ENCODE data around the gene CLDN20. TPM values are rescaled to one million over a fixed set of nuclear protein-coding genes. Genes with fewer than 3 reads are reported as not detected.

CLDN20 gene
- total RNA-seq, 2 experiments from 2014 or later: not detected

GRCh38 chr6:155253337-155253736, 10.5 kb upstream of the CLDN20 start:
- ChIA-PET CTCF (no interaction called here), POLR2A (no interaction called here)
- H3K9me3 Mint-ChIP-seq: no peaks in the 10 kb centered on the region
- no peaks in the 10 kb centered on the region for H3K27me3 Mint-ChIP-seq
- H3K4me1 Mint-ChIP-seq (ENCODE audit: low read depth): peaks cover 5% of the 10 kb centered on the region
- H3K36me3 Mint-ChIP-seq (ENCODE audit: low read depth): peaks cover 41% of the 10 kb centered on the region
- no peak for DNase-seq
- no peak for ATAC-seq
- H3K27ac Mint-ChIP-seq: peak overlapping the region; percentile 27
- no peak overlapping the region for H3K4me3 Mint-ChIP-seq
- intact Hi-C loops (cut with micrococcal nuclease): no loop called here
- TF ChIP-seq CTCF (IDR thresholded peaks at IDR 0.05): no peak

GRCh38 chr6:155254139-155254538, 9.7 kb upstream of the CLDN20 start:
- Mint-ChIP-seq H3K4me1 (ENCODE audit: low read depth) (peaks cover 5% of the 10 kb centered on the region), H3K27ac (peak overlapping the region; percentile 27), H3K4me3 (no peak overlapping the region), H3K36me3 (ENCODE audit: low read depth) (peaks cover 36% of the 10 kb centered on the region), H3K27me3 (no peaks in the 10 kb centered on the region), H3K9me3 (no peaks in the 10 kb centered on the region)
- ChIA-PET POLR2A (no interaction called here), CTCF (no interaction called here)
- ATAC-seq: no peak
- intact Hi-C loops (cut with micrococcal nuclease): no loop called here
- TF ChIP-seq CTCF (IDR thresholded peaks at IDR 0.05): no peak
- DNase-seq: no peak

DNA sequence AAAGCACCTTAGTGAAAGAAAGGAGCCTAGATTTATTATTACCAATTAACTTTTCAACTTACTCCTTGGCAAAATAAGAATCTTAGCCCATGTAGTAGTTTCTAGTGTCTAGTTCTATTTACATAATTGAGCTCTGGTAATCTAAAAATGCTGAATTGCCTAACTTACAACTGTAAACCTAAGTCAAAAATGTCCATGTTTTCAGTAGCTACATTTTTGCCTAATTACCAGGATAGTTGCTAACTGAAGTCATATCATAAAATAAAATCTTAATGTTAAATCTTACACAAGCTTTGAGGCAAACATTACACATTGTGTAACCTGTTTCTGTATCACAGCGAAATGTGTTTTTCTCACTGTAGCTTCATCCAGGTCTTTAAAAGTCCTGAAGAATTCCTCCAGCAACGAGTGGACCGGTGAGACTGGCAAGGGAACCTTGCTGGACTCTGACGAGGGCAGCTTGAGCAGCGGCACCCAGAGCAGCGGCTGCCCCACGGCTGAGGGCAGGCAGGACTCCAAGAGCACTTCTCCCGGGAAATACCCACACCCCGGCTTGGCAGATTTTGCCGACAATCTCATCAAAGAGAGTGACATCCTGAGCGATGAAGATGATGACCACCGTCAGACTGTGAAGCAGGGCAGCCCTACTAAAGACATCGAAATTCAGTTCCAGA, 7.6 kb upstream of the CLDN20 start:
- Mint-ChIP-seq H3K4me1 (ENCODE audit: low read depth) (peaks cover 9% of the 10 kb centered on the region), H3K27ac (no peak overlapping the region), H3K4me3 (no peak overlapping the region), H3K27me3 (no peaks in the 10 kb centered on the region), H3K9me3 (no peaks in the 10 kb centered on the region), H3K36me3 (ENCODE audit: low read depth) (peaks cover 32% of the 10 kb centered on the region)
- ATAC-seq (no peak), DNase-seq (no peak)
- CTCF ChIA-PET: interaction anchor here (0.6 to 0.9 kb wide), 2 partner anchors 14 to 79 kb away, joined by 3 to 5 read pairs; no protein-coding TSS in a partner anchor
- TF ChIP-seq CTCF (IDR thresholded peaks at IDR 0.05): no peak
- POLR2A ChIA-PET: interaction anchor here (0.6 kb wide), 1 partner anchor 66 kb away, joined by 3 read pairs; no protein-coding TSS in a partner anchor
- intact Hi-C loops (cut with micrococcal nuclease): no loop called here

GRCh38 chr6:155257796-155258195, 6.0 kb upstream of the CLDN20 start:
- Mint-ChIP-seq H3K36me3 (ENCODE audit: low read depth) (peaks cover 34% of the 10 kb centered on the region), H3K4me3 (no peak overlapping the region), H3K4me1 (ENCODE audit: low read depth) (peaks cover 15% of the 10 kb centered on the region), H3K27ac (no peak overlapping the region), H3K27me3 (no peaks in the 10 kb centered on the region), H3K9me3 (no peaks in the 10 kb centered on the region)
- ChIA-PET CTCF (interaction anchor here (1.3 to 2.0 kb wide), 4 partner anchors 10 to 79 kb away, joined by 3 to 8 read pairs (median 5); no protein-coding TSS in a partner anchor), POLR2A (no interaction called here)
- intact Hi-C loops (cut with micrococcal nuclease): no loop called here
- DNase-seq: no peak
- ATAC-seq: no peak
- no peak for TF ChIP-seq CTCF (IDR thresholded peaks at IDR 0.05)

GRCh38 chr6:155259204-155259603, 4.6 kb upstream of the CLDN20 start:
- H3K27ac Mint-ChIP-seq: no peak overlapping the region

More at GRCh38 chr6:155259204-155259603, 4.6 kb upstream of the CLDN20 start:
- Mint-ChIP-seq H3K9me3 (no peaks in the 10 kb centered on the region), H3K36me3 (ENCODE audit: low read depth) (peaks cover 29% of the 10 kb centered on the region), H3K27me3 (no peaks in the 10 kb centered on the region), H3K4me1 (ENCODE audit: low read depth) (peaks cover 10% of the 10 kb centered on the region), H3K4me3 (no peak overlapping the region)
- ChIA-PET CTCF (interaction anchor here (0.8 to 1.3 kb wide), 2 partner anchors 9 to 29 kb away, joined by 3 read pairs; no protein-coding TSS in a partner anchor), POLR2A (interaction anchor here (1.0 to 1.2 kb wide), 2 partner anchors 9 to 31 kb away, joined by 3 read pairs; no protein-coding TSS in a partner anchor)
- no peak for TF ChIP-seq CTCF (IDR thresholded peaks at IDR 0.05)
- no peak for ATAC-seq
- intact Hi-C loops (cut with micrococcal nuclease): no loop called here
- no peak for DNase-seq
